Fibroblast of lung (primary cell): ENCODE measurements around the gene G6PD. TPM values are rescaled to one million over a fixed set of nuclear protein-coding genes. Genes with fewer than 3 reads are reported as not detected.

ENCODE experiments used
- DNase-seq, 2 donors: peaks; one replicate each; pipeline versions ENCODE4 v3.0.0 to v3.0.0-alpha.2; 2010; ENCODE audit warnings: low read depth in 2 of 2
- H2AFZ ChIP-seq: 2 replicates; pipeline ENCODE4 v1.5.1; 2012; ENCODE audit warnings: low read length, control low read depth, inconsistent platforms
- H3K27ac ChIP-seq: 2 replicates; pipeline ENCODE4 v1.5.1; 2011; ENCODE audit warnings: low read length, control low read depth; ENCODE audit not compliant: insufficient read depth
- H3K27me3 ChIP-seq: 2 replicates; pipeline ENCODE4 v1.5.1; 2011; ENCODE audit warnings: mild to moderate bottlenecking, low read length; ENCODE audit not compliant: control insufficient read depth, insufficient read depth
- H3K36me3 ChIP-seq: 2 replicates; pipeline ENCODE4 v1.5.1; 2011; ENCODE audit warnings: low read length; ENCODE audit not compliant: control insufficient read depth, insufficient read depth
- H3K4me1 ChIP-seq: 2 replicates; pipeline ENCODE4 v1.5.1; 2011; ENCODE audit warnings: low read length; ENCODE audit not compliant: control insufficient read depth, insufficient read depth; ENCODE audit errors: extremely low read depth
- H3K4me2 ChIP-seq: 2 replicates; pipeline ENCODE4 v1.5.1; 2011; ENCODE audit warnings: low read length, control low read depth; ENCODE audit not compliant: insufficient read depth; ENCODE audit errors: extremely low read depth
- H3K4me3 ChIP-seq, 4 experiments: fragments of 200-600 bp in 1 of 4; sonication (generic) in 1 of 4; replicated peaks in 1 of 4; 2 replicates each; pipeline ENCODE4 v1.5.1; 2011 to 2016; ENCODE audit warnings: low read length in 4 of 4, low read depth in 3 of 4, mild to moderate bottlenecking in 3 of 4, control low read depth in 2 of 4, inconsistent platforms in 1 of 4, mixed read lengths in 1 of 4; ENCODE audit not compliant: insufficient read depth in 1 of 4; ENCODE audit errors: control extremely low read depth in 1 of 4
- H3K79me2 ChIP-seq: 2 replicates; pipeline ENCODE4 v1.5.1; 2012; ENCODE audit warnings: mild to moderate bottlenecking, low read length, inconsistent platforms; ENCODE audit not compliant: control insufficient read depth, insufficient read depth
- H3K9ac ChIP-seq: 2 replicates; pipeline ENCODE4 v1.5.1; 2011; ENCODE audit warnings: mild to moderate bottlenecking, low read length, control low read depth; ENCODE audit not compliant: insufficient read depth
- H3K9me3 ChIP-seq: 2 replicates; pipeline ENCODE4 v1.5.1; 2012; ENCODE audit warnings: low read depth, low read length; ENCODE audit not compliant: control insufficient read depth, insufficient read depth
- H4K20me1 ChIP-seq: 2 replicates; pipeline ENCODE4 v1.5.1; 2011; ENCODE audit warnings: low read length; ENCODE audit not compliant: control insufficient read depth, insufficient read depth; ENCODE audit errors: extremely low read depth
- EZH2 ChIP-seq: IDR thresholded peaks from 2 replicates; pipeline ENCODE4 v1.5.1; 2012; ENCODE audit warnings: low read length, control low read depth, mild to moderate bottlenecking; ENCODE audit errors: missing control alignments
- polyA plus RNA-seq, 2 donors: library from polyadenylated mRNA; depleted of rRNA in 1 of 2; stranded (reverse) in 1 of 2; unstranded in 1 of 2; fragments of >200 nt; gene quantifications; 2 replicates each; pipeline ENCODE4 v1.2.1, GENCODE V29; 2011 to 2012; ENCODE audit warnings: missing spikeins in 1 of 2
- total RNA-seq: library from RNA; depleted of rRNA; stranded (reverse); fragments of >200 nt; gene quantifications from 2 replicates; pipeline ENCODE4 v1.2.1, GENCODE V29; 2014
- TF ChIP-seq, protein P1 (sequence below), 2 donors: IDR thresholded peaks in 1 of 2; conservative IDR thresholded peaks in 1 of 2; 1 replicate in 1 of 2; 2 replicates in 1 of 2; pipeline ENCODE4 v1.5.1; 2011 to 2012; ENCODE audit warnings: low read length in 2 of 2, control low read depth in 1 of 2, inconsistent platforms in 1 of 2, low read depth in 1 of 2, mild to moderate bottlenecking in 1 of 2

Gene G6PD
- total and polyA plus RNA-seq, 2 donors (not counting 1 experiment from before 2014, with no cell fraction given), result 86.2 to 109 TPM

DNA sequence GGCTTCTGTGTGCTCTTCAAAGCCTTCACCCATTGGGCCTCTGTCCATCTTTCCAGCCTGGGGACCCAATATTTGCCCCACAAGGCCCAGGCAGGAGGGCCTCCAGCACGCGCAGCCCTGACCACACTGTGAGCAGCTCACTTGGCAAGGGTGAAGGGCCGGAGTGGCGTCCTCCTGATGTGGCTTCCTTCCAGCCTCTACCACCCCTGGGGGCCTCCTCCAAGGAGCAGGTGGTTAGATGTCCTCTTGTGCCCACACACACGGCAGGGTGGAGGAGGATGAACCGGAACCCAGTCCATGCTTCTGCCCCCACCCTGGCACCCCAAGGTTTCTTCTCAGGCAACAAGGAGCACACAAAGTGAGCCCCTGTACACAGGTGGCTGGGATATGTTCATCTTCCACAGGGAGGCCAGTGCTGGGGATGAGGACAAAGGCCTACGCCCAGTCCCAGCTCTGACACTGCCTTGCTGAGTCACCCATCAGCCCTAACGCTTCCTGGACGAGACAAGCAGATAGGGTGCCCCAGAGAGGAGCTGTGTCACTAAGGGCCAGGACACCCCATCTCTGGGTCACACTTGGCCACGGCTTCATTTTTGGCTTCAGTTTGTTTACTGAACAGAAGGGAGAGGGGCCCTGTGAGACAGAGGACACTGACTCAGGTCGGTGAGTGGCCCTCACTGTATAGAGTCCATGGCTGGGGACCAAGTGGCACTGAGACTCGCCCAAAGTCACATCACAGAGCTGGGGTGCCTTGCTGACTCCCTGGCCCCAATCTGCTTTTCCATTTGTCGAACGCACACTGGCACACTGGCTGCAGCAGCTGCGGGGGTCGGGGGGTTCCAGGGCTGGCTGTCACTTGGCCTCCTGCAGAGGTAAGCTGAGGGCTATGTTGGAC lies 62.1 kb downstream of the G6PD start:
- no peak for DNase-seq
- no peaks in the 10 kb centered on the region for H4K20me1 ChIP-seq
- H3K36me3 ChIP-seq, result peaks cover 5% of the 10 kb centered on the region
- H3K27ac ChIP-seq, result no peak overlapping the region
- no peak overlapping the region for H3K9ac ChIP-seq
- H3K4me2 ChIP-seq, result no peak overlapping the region
- H3K9me3 ChIP-seq, result no peaks in the 10 kb centered on the region
- no peak overlapping the region for H2AFZ ChIP-seq
- H3K27me3 ChIP-seq, result no peaks in the 10 kb centered on the region
- H3K79me2 ChIP-seq, result peaks cover 4% of the 10 kb centered on the region
- peaks cover 1% of the 10 kb centered on the region for H3K4me1 ChIP-seq
- TF ChIP-seq, protein P1, sequence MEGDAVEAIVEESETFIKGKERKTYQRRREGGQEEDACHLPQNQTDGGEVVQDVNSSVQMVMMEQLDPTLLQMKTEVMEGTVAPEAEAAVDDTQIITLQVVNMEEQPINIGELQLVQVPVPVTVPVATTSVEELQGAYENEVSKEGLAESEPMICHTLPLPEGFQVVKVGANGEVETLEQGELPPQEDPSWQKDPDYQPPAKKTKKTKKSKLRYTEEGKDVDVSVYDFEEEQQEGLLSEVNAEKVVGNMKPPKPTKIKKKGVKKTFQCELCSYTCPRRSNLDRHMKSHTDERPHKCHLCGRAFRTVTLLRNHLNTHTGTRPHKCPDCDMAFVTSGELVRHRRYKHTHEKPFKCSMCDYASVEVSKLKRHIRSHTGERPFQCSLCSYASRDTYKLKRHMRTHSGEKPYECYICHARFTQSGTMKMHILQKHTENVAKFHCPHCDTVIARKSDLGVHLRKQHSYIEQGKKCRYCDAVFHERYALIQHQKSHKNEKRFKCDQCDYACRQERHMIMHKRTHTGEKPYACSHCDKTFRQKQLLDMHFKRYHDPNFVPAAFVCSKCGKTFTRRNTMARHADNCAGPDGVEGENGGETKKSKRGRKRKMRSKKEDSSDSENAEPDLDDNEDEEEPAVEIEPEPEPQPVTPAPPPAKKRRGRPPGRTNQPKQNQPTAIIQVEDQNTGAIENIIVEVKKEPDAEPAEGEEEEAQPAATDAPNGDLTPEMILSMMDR (conservative IDR thresholded peaks at IDR 0.05 in 1 of 2, IDR thresholded peaks at IDR 0.05 in 1 of 2; ENCODE audit: low read depth in 1 of 2, low read length in 2 of 2), result no peak
- TF ChIP-seq EZH2, result no peak
- no peak overlapping the region for H3K4me3 ChIP-seq

- Histone ChIP-seq H4K20me1 (no peaks in the 10 kb centered on the region), H3K27me3 (no peaks in the 10 kb centered on the region), H3K4me1 (no peaks in the 10 kb centered on the region), H3K36me3 (peaks cover 1% of the 10 kb centered on the region), H3K79me2 (no peaks in the 10 kb centered on the region), H3K4me3 (no peak overlapping the region), H3K27ac (no peak overlapping the region), H3K4me2 (no peak overlapping the region), H2AFZ (no peak overlapping the region), H3K9ac (no peak overlapping the region), H3K9me3 (no peaks in the 10 kb centered on the region)
- DNase-seq, result no peak
- TF ChIP-seq EZH2, result no peak
- TF ChIP-seq, protein P1 (conservative IDR thresholded peaks at IDR 0.05 in 1 of 2, IDR thresholded peaks at IDR 0.05 in 1 of 2; ENCODE audit: low read depth in 1 of 2, low read length in 2 of 2), result no peak
Measured at GRCh38 chrX:154483325-154483724, 63.3 kb downstream of the G6PD start.

DNA sequence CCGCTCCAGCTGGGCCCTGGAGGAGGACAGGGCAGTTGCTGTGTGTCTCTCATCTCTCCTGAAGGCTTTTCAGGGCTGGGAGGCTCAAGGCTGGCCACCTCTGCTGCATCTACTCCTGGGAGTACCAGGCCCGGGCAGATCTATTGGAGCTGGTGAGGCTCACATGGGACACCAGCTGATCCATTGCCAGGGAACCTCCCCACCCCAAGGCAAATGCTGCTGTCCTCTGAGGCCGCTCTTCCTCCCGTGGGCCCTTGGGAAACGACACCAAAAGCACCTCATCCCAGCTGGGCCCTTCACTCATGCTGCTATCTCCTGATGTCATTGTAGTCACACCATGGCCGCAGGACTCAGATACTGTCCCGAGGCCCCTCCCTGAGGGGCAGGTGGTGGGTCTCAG lies 63.9 kb downstream of the G6PD start:
- no peaks in the 10 kb centered on the region for H3K36me3 ChIP-seq
- H2AFZ ChIP-seq, result no peak overlapping the region
- H3K4me2 ChIP-seq, result no peak overlapping the region
- TF ChIP-seq, protein P1 (conservative IDR thresholded peaks at IDR 0.05 in 1 of 2, IDR thresholded peaks at IDR 0.05 in 1 of 2; ENCODE audit: low read depth in 1 of 2, low read length in 2 of 2), result no peak
- no peak for TF ChIP-seq EZH2
- no peak for DNase-seq
- H4K20me1 ChIP-seq, result no peaks in the 10 kb centered on the region
- no peaks in the 10 kb centered on the region for H3K4me1 ChIP-seq
- no peaks in the 10 kb centered on the region for H3K9me3 ChIP-seq
- H3K27me3 ChIP-seq, result no peaks in the 10 kb centered on the region
- H3K27ac ChIP-seq, result no peak overlapping the region
- H3K4me3 ChIP-seq, result no peak overlapping the region
- no peaks in the 10 kb centered on the region for H3K79me2 ChIP-seq
- H3K9ac ChIP-seq, result no peak overlapping the region
